ENCODE results near the gene MLXIP.

The MLXIP gene

GRCh38 chr12:122079532-122080081 lies 1.1 kb downstream of the MLXIP start:
- DNase-seq (ENCODE audit: low read depth), result no peak

GRCh38 chr12:122080149-122081082 lies 1.9 kb downstream of the MLXIP start:
- DNase-seq (ENCODE audit: low read depth), result peak; percentile 87

- no peak for DNase-seq (ENCODE audit: low read depth)
Measured at GRCh38 chr12:122081083-122081696, 2.6 kb downstream of the MLXIP start.

- no peak for DNase-seq (ENCODE audit: low read depth)
Measured at GRCh38 chr12:122081697-122082221, 3.2 kb downstream of the MLXIP start.

GRCh38 chr12:122082621-122083356 lies 4.2 kb downstream of the MLXIP start:
- no peak for DNase-seq (ENCODE audit: low read depth)

- DNase-seq (ENCODE audit: low read depth), result no peak
Measured at GRCh38 chr12:122084857-122085405, 6.4 kb downstream of the MLXIP start.

- no peak for DNase-seq (ENCODE audit: low read depth)
Measured at GRCh38 chr12:122085591-122085990, 7.0 kb downstream of the MLXIP start.

GRCh38 chr12:122086116-122086515 lies 7.6 kb downstream of the MLXIP start:
- DNase-seq (ENCODE audit: low read depth), result no peak

GRCh38 chr12:122086641-122087285 lies 8.2 kb downstream of the MLXIP start:
- no peak for DNase-seq (ENCODE audit: low read depth)

GRCh38 chr12:122087431-122088178 lies 9.0 kb downstream of the MLXIP start:
- no peak for DNase-seq (ENCODE audit: low read depth)

GRCh38 chr12:122088179-122088810 lies 9.7 kb downstream of the MLXIP start:
- no peak for DNase-seq (ENCODE audit: low read depth)

GRCh38 chr12:122089077-122089476 lies 10.5 kb downstream of the MLXIP start:
- no peak for DNase-seq (ENCODE audit: low read depth)

- DNase-seq (ENCODE audit: low read depth), result peak; percentile 50
Measured at GRCh38 chr12:122090759-122091515, 12.4 kb downstream of the MLXIP start.

- DNase-seq (ENCODE audit: low read depth), result no peak
Measured at GRCh38 chr12:122093098-122093883, 14.7 kb downstream of the MLXIP start.

- DNase-seq (ENCODE audit: low read depth), result no peak
Measured at GRCh38 chr12:122094137-122094734, 15.7 kb downstream of the MLXIP start.

- DNase-seq (ENCODE audit: low read depth), result peak; percentile 17
Measured at GRCh38 chr12:122094735-122095631, 16.4 kb downstream of the MLXIP start.

- DNase-seq (ENCODE audit: low read depth), result no peak
Measured at GRCh38 chr12:122096014-122096413, 17.5 kb downstream of the MLXIP start.

All from fibroblast of the conjunctiva (primary cell).